IMR-90 (cell line): ENCODE measurements around the gene MSANTD1. TPM values are rescaled to one million over a fixed set of nuclear protein-coding genes. Genes with fewer than 3 reads are reported as not detected.

Experiments used
- ATAC-seq: fragments of 200-7000 bp; cut with Tn5 transposase; 2 replicates; pipeline ENCODE4 v1.9.1; 2020; ENCODE audit warnings: low read depth, mild to moderate bottlenecking, moderate library complexity
- BruUV-seq: library from RNA; stranded (reverse); fragments of 400-500 nt; replicated peaks from 2 replicates; lab custom pipeline; 2021; lab: Mats Ljungman, UMichigan
- CTCF ChIA-PET: fragments of 300-600 bp; formaldehyde crosslinking; extraction: SDS; loops from one replicate; lab custom pipeline; 2021; ENCODE audit warnings: antibody characterized with exemption; lab: Yijun Ruan, JAX
- POLR2A ChIA-PET: fragments of 300-600 bp; sonication (Branson Sonifier 250); formaldehyde crosslinking; loops from one replicate; lab custom pipeline; 2022; ENCODE audit warnings: antibody characterized with exemption; ENCODE audit not compliant: unreplicated experiment; lab: Charles Lee
- DNase-seq: peaks from one replicate; pipeline ENCODE4 v3.0.0; 2013
- H2AFZ ChIP-seq: replicated peaks from 2 replicates; pipeline ENCODE3; 2013; ENCODE audit warnings: low read length, mild to moderate bottlenecking; ENCODE audit not compliant: poor library complexity
- H2AK5ac ChIP-seq: 2 replicates; pipeline ENCODE4 v1.6.1; 2013; ENCODE audit warnings: low read depth, low read length, inconsistent platforms
- H2AK9ac ChIP-seq: replicated peaks from 2 replicates; pipeline ENCODE3; 2013; ENCODE audit warnings: mild to moderate bottlenecking, low read depth, low read length, moderate library complexity; ENCODE audit not compliant: poor library complexity
- H2BK120ac ChIP-seq: 2 replicates; pipeline ENCODE4 v1.6.1; 2013; ENCODE audit warnings: low read depth, low read length, inconsistent platforms
- H2BK15ac ChIP-seq: 3 replicates; pipeline ENCODE4 v1.6.1; 2013; ENCODE audit warnings: low read depth, low read length, inconsistent platforms
- H2BK20ac ChIP-seq: 2 replicates; pipeline ENCODE4 v1.6.1; 2013; ENCODE audit warnings: low read depth, mild to moderate bottlenecking, inconsistent platforms, low read length, moderate library complexity
- H2BK5ac ChIP-seq: 2 replicates; pipeline ENCODE4 v1.6.1; 2013; ENCODE audit warnings: mild to moderate bottlenecking, low read depth, low read length, inconsistent platforms; ENCODE audit not compliant: poor library complexity, severe bottlenecking
- H3K14ac ChIP-seq: replicated peaks from 2 replicates; pipeline ENCODE4 v1.6.1; 2013; ENCODE audit warnings: low read depth, low read length, inconsistent platforms
- H3K18ac ChIP-seq: 2 replicates; pipeline ENCODE4 v1.6.1; 2013; ENCODE audit warnings: low read depth, low read length, control low read depth
- H3K23ac ChIP-seq: 2 replicates; pipeline ENCODE4 v1.6.1; 2013; ENCODE audit warnings: low read depth, low read length, inconsistent platforms
- H3K27ac ChIP-seq: 2 replicates; pipeline ENCODE4 v1.5.1; 2013; ENCODE audit warnings: mild to moderate bottlenecking, control low read depth, low read length; ENCODE audit not compliant: insufficient read depth
- H3K27me3 ChIP-seq: 2 replicates; pipeline ENCODE4 v1.6.1; 2013; ENCODE audit warnings: low read length; ENCODE audit not compliant: control insufficient read depth, insufficient read depth
- H3K36me3 ChIP-seq: 2 replicates; pipeline ENCODE4 v1.6.1; 2013; ENCODE audit warnings: low read length, mixed read lengths; ENCODE audit not compliant: control insufficient read depth, insufficient read depth
- H3K4ac ChIP-seq: 2 replicates; pipeline ENCODE4 v1.6.1; 2013; ENCODE audit warnings: low read depth, low read length, inconsistent platforms
- H3K4me1 ChIP-seq: 2 replicates; pipeline ENCODE4 v1.6.1; 2013; ENCODE audit warnings: low read length, mixed read lengths; ENCODE audit not compliant: control insufficient read depth, insufficient read depth
- H3K4me2 ChIP-seq: 2 replicates; pipeline ENCODE4 v1.6.1; 2013; ENCODE audit warnings: low read depth, mild to moderate bottlenecking, control low read depth, low read length, moderate library complexity
- H3K4me3 ChIP-seq: 2 replicates; pipeline ENCODE4 v1.5.1; 2013; ENCODE audit warnings: low read depth, mild to moderate bottlenecking, control low read depth, low read length, moderate library complexity; ENCODE audit not compliant: insufficient read depth
- H3K56ac ChIP-seq: 2 replicates; pipeline ENCODE4 v1.6.1; 2013; ENCODE audit warnings: low read length, inconsistent platforms; ENCODE audit not compliant: insufficient read depth; ENCODE audit errors: extremely low read depth
- H3K79me1 ChIP-seq, 2 experiments: 2 replicates each; pipeline ENCODE4 v1.6.1; 2013; ENCODE audit warnings: low read length in 2 of 2, inconsistent platforms in 1 of 2, low read depth in 1 of 2
- H3K9ac ChIP-seq: 2 replicates; pipeline ENCODE4 v1.6.1; 2013; ENCODE audit warnings: low read depth, low read length, control low read depth
- H3K9me1 ChIP-seq: 2 replicates; pipeline ENCODE4 v1.6.1; 2013; ENCODE audit warnings: low read length, inconsistent platforms; ENCODE audit not compliant: insufficient read depth
- H3K9me3 ChIP-seq: 2 replicates; pipeline ENCODE4 v1.6.1; 2013; ENCODE audit warnings: low read length; ENCODE audit not compliant: control insufficient read depth, insufficient read depth
- H4K20me1 ChIP-seq: 2 replicates; pipeline ENCODE4 v1.6.1; 2013; ENCODE audit warnings: low read length, inconsistent platforms; ENCODE audit not compliant: insufficient read depth
- H4K5ac ChIP-seq: 2 replicates; pipeline ENCODE4 v1.6.1; 2013; ENCODE audit warnings: mild to moderate bottlenecking, low read depth, low read length, control low read depth
- H4K8ac ChIP-seq, 2 experiments: 2 replicates each; pipeline ENCODE4 v1.6.1; 2013; ENCODE audit warnings: low read depth in 2 of 2, low read length in 2 of 2, control low read depth in 1 of 2, inconsistent platforms in 1 of 2
- H4K91ac ChIP-seq: 2 replicates; pipeline ENCODE4 v1.6.1; 2013; ENCODE audit warnings: low read depth, low read length, inconsistent platforms; ENCODE audit not compliant: insufficient read depth
- BHLHE40 ChIP-seq: fragments of 150-350 bp; IDR thresholded peaks from 2 replicates; pipeline ENCODE4 v1.6.1; 2016; ENCODE audit warnings: mild to moderate bottlenecking, low read depth, low read length
- CEBPB ChIP-seq: IDR thresholded peaks from 2 replicates; pipeline ENCODE4 v1.6.1; 2012; ENCODE audit warnings: low read depth, low read length, improper control_type of control experiment
- CHD1 ChIP-seq: IDR thresholded peaks from 2 replicates; pipeline ENCODE4 v1.6.1; 2012; ENCODE audit warnings: low read depth, low read length, improper control_type of control experiment
- ELK1 ChIP-seq: fragments of 150-350 bp; IDR thresholded peaks from 2 replicates; pipeline ENCODE4 v1.6.1; 2016; ENCODE audit warnings: low read depth, mild to moderate bottlenecking, low read length, moderate library complexity, borderline replicate concordance
- MAFK ChIP-seq: IDR thresholded peaks from 2 replicates; pipeline ENCODE4 v1.6.1; 2012; ENCODE audit warnings: low read depth, low read length, improper control_type of control experiment
- POLR2A ChIP-seq: IDR thresholded peaks from 2 replicates; pipeline ENCODE4 v1.6.1; 2012; ENCODE audit warnings: mild to moderate bottlenecking, low read depth, low read length
- RAD21 ChIP-seq: IDR thresholded peaks from 2 replicates; pipeline ENCODE4 v1.6.1; 2012; ENCODE audit warnings: low read length, improper control_type of control experiment
- RCOR1 ChIP-seq: IDR thresholded peaks from 2 replicates; pipeline ENCODE4 v1.6.1; 2012; ENCODE audit warnings: mild to moderate bottlenecking, low read length, improper control_type of control experiment; ENCODE audit not compliant: insufficient replicate concordance
- RFX5 ChIP-seq: IDR thresholded peaks from 2 replicates; pipeline ENCODE4 v1.8.0; 2012; ENCODE audit warnings: low read depth, mild to moderate bottlenecking, low read length, moderate library complexity
- WGBS, 2 experiments: methylation state at CpG; one replicate each; pipeline versions ENCODE4 v1.1.5 to v1.1.7; 2013; ENCODE audit warnings: missing lambda C conversion rate in 2 of 2; ENCODE audit not compliant: insufficient read length in 1 of 2; ENCODE audit errors: extremely low coverage in 2 of 2; 5-methylcytosine and 5-hydroxymethylcytosine counted together
- dilution Hi-C: fragments of 300-500 bp; cut with HindIII; formaldehyde crosslinking; loops from one replicate; pipeline ENCODE4 v1.14.3; 2018; ENCODE audit warnings: low sequenced_read_pairs; ENCODE audit not compliant: unreplicated experiment
- in situ Hi-C: fragments of 300-500 bp; cut with MboI; formaldehyde crosslinking; loops from 3 replicates; pipeline ENCODE4 v1.14.3; 2019; ENCODE audit warnings: low sequenced_read_pairs, inconsistent platforms, mixed read lengths
- intact Hi-C: fragments of 100-400 bp; cut with micrococcal nuclease; formaldehyde crosslinking; loops from 2 replicates; pipeline ENCODE4 v1.10.0; 2022
- polyA plus RNA-seq, 3 experiments: library from polyadenylated mRNA; depleted of rRNA; stranded (reverse); fragments of >200 nt; gene quantifications; 2 replicates each; pipeline ENCODE4 v1.2.3, GENCODE V29; 2012; ENCODE audit warnings: low replicate concordance in 1 of 3
- total RNA-seq: library from RNA; depleted of rRNA; stranded (reverse); fragments of >200 nt; gene quantifications from 2 replicates; pipeline ENCODE4 v1.2.3, GENCODE V29; 2012
- TF ChIP-seq, protein P1 (sequence below): fragments of 150-350 bp; IDR thresholded peaks from 2 replicates; pipeline ENCODE4 v1.6.1; 2017; ENCODE audit warnings: mild to moderate bottlenecking, antibody characterized with exemption, low read length, low read depth

The MSANTD1 gene
- total and polyA plus RNA-seq, 2 of the 4 experiments (the other 2 are of a cell fraction): under 0.01 to 0.07 TPM

DNA sequence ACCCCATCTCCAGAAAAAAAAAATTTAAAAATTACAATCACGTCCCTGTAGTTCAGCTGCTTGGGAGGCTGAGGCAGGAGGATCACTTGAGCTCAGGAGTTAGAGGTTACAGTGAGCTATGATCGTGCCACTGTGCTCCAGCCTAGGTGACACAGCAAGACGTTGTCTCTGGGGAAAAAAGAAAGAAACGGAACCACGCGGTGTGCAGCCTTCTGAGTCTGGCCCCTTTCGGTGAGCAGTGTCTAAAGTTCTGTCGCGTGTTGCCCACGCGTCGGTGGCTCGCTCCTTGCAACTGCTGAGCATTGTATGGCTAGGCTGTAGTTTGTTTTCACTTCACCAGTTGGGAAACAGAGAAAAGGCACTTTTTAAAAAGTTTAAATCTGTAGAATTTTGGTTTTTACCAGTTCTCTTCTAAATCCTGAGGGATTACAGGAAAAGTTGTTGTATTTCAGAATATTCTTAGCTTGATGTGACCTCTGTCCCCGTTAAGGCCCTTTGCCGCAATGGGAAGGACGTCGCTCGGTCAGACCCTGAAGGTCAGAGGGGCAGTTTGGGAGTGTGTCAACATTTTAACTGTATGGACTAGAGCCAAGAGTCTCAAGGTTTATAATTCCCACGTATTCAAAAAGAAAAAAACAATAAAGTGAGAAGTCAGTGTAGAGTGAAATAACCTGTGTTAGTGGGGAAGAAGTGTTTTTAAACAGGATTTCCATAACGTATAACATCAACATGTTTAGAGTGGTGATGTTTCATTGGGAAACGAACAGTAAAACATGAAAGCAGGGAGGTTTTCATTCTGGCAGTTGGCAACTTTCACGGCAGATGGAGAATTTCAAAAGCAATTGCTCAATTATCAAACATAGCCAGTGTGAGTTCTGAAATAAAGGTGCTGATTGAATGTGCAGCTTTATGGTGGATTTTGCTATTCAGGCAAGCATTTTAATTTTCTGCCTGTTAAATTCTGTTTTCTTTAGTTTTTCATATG is 45.8 kb upstream of the MSANTD1 start (continued):
- TF ChIP-seq CEBPB (no peak), RCOR1 (no peak)

DNA sequence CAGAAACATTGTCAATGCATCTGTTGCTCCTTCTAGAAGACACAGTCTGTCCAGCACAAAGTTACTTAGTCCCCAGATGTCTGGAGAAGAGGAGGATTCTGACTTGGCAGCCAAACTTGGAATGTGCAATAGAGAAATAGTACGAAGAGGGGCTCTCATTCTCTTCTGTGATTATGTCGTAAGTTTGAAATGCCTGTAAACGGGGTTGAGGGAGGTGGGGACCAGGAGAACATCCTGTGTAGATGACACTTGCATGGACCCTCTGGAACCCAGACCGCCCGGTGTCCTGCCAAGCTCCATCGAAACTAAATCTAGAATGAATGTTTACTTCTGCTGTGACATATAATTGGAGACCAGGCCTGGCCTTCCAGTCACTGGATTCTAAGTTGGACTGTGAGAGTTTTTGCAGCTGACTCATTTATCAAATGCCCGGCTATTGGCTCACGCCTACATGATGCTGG is 45.0 kb upstream of the MSANTD1 start:
- H2AK5ac ChIP-seq: no peak overlapping the region
- no peak overlapping the region for H3K14ac ChIP-seq
- peak overlapping the region; percentile 58 for H2AK9ac ChIP-seq
- no peak overlapping the region for H3K18ac ChIP-seq
- peaks cover 0 to 19% of the 10 kb centered on the region in 2 experiments; a peak in 2 of 4 replicates for H3K79me1 ChIP-seq
- peak overlapping the region; percentile 56; the same call in 1 of the 2 replicates for H3K27ac ChIP-seq
- H4K20me1 ChIP-seq: peaks cover 13% of the 10 kb centered on the region; the same call in 1 of the 2 replicates
- DNase-seq: peak; percentile 67
- BruUV-seq: no TSS peak
- peaks cover 15% of the 10 kb centered on the region for H3K36me3 ChIP-seq
- H3K4me1 ChIP-seq: peaks cover 18% of the 10 kb centered on the region
- no peaks in the 10 kb centered on the region for H3K27me3 ChIP-seq
- H2BK20ac ChIP-seq: no peak overlapping the region
- no peak overlapping the region for H3K56ac ChIP-seq
- intact Hi-C loops: no loop called here
- TF ChIP-seq BHLHE40: no peak
- TF ChIP-seq RCOR1: no peak
- TF ChIP-seq RAD21: no peak
- TF ChIP-seq MAFK: no peak
- TF ChIP-seq, protein P1, sequence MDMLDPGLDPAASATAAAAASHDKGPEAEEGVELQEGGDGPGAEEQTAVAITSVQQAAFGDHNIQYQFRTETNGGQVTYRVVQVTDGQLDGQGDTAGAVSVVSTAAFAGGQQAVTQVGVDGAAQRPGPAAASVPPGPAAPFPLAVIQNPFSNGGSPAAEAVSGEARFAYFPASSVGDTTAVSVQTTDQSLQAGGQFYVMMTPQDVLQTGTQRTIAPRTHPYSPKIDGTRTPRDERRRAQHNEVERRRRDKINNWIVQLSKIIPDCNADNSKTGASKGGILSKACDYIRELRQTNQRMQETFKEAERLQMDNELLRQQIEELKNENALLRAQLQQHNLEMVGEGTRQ: no peak
- TF ChIP-seq RFX5: no peak
- no peak for TF ChIP-seq ELK1
- TF ChIP-seq CHD1: no peak
- no peak for TF ChIP-seq POLR2A
- peak overlapping the region; percentile 32 for H2BK5ac ChIP-seq
- H3K9ac ChIP-seq: no peak overlapping the region
- peak; percentile 89 for ATAC-seq
- no peak overlapping the region for H4K8ac ChIP-seq
- H4K5ac ChIP-seq: no peak overlapping the region
- H2BK15ac ChIP-seq: no peak overlapping the region
- ChIA-PET POLR2A (no interaction called here), CTCF (interaction anchor here (1.7 kb wide), 1 partner anchor 11 kb away, joined by 4 read pairs; no protein-coding TSS in a partner anchor)
- no peak overlapping the region for H2AFZ ChIP-seq
- no peak overlapping the region for H2BK120ac ChIP-seq
- H3K4ac ChIP-seq: 0 out of 2 replicates have a peak overlapping the region, but pooled peaks have one; percentile 12
- H3K9me3 ChIP-seq: no peaks in the 10 kb centered on the region
- in situ Hi-C loops: no loop called here
- H3K4me3 ChIP-seq: no peak overlapping the region
- dilution Hi-C loops: no loop called here
- peaks cover 20% of the 10 kb centered on the region for H3K9me1 ChIP-seq
- peak overlapping the region; percentile 89 for H3K4me2 ChIP-seq
- 20% methylated on average over 1 of the region's 8 CpGs; no CpG with 5 or more reads in 1 of the 2 experiments for WGBS, 2 experiments
- H3K23ac ChIP-seq: no peak overlapping the region; the same call in 1 of the 2 replicates
- H4K91ac ChIP-seq: no peak overlapping the region
